ENCODE results near the gene PTPN1.

GRCh38 chr20:50589548-50590347, 79.6 kb downstream of the PTPN1 start:
- no peak for TF ChIP-seq GATA2 (IDR thresholded peaks at IDR 0.05; ENCODE audit: low read depth, low read length)
- TF ChIP-seq GATA3 (IDR thresholded peaks at IDR 0.05; ENCODE audit: low read depth, low read length): no peak
